Skeletal muscle satellite cell (primary cell): ENCODE data around the gene RENBP.

Source experiments
- H3K27me3 ChIP-seq: 2 replicates; pipeline ENCODE4 v1.7.0; 2013; ENCODE audit warnings: low read length; ENCODE audit not compliant: control insufficient read depth, insufficient read depth
- H3K36me3 ChIP-seq: 2 replicates; pipeline ENCODE4 v1.7.0; 2013; ENCODE audit warnings: mild to moderate bottlenecking, control low read depth, low read length; ENCODE audit not compliant: insufficient read depth
- H3K4me1 ChIP-seq: 2 replicates; pipeline ENCODE4 v1.7.0; 2013; ENCODE audit warnings: low read length; ENCODE audit not compliant: control insufficient read depth, insufficient read depth
- H3K4me2 ChIP-seq: 2 replicates; pipeline ENCODE4 v1.7.0; 2013; ENCODE audit warnings: mild to moderate bottlenecking, low read length
- H3K4me3 ChIP-seq: 2 replicates; pipeline ENCODE4 v1.7.0; 2013; ENCODE audit warnings: low read length
- H3K9ac ChIP-seq: 2 replicates; pipeline ENCODE4 v1.7.0; 2013; ENCODE audit warnings: mild to moderate bottlenecking, low read depth, low read length, moderate library complexity
- H3K9me3 ChIP-seq: replicated peaks from 2 replicates; pipeline ENCODE4 v1.7.0; 2013; ENCODE audit warnings: mild to moderate bottlenecking, control low read depth, low read length

Gene RENBP

DNA sequence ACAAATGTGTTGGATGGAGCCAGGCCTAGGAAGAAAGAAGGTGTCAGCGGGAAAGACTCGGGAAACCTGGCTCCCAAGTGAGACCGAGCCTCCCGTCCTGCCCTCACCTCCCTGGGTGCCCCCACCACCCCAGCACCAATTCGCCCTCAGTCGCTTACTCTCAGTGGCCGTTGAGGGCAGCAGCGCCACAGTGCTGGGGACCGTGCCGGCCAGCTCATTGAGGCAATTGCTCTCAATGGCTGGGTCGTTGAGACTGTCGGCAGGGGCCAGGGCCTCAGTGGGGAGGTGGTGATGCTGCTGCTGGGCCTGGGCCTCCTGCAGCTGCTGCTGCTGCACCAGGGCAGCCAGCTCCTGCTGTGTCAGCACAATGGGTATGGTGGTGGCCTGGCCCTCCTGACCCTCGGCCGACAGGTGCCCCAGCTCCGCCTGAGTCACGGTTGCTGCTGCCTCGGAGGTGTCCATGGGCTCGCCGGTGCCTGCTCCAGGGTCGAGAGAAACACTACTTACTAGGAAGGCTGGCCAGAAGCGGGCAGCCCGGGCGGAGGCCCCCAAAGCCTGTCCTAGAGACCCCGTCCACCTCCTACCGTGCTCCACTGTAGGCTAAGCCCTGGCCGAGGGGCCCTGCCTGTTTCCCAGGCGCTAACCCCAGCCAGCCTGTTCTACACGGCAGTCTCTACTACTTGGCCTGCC is 7.4 kb upstream of the RENBP start:
- Histone ChIP-seq H3K4me3 (no peak overlapping the region), H3K4me2 (no peak overlapping the region), H3K4me1 (peaks cover 3% of the 10 kb centered on the region), H3K27me3 (no peaks in the 10 kb centered on the region), H3K9me3 (no peaks in the 10 kb centered on the region), H3K36me3 (peaks cover 72% of the 10 kb centered on the region), H3K9ac (no peak overlapping the region)

DNA sequence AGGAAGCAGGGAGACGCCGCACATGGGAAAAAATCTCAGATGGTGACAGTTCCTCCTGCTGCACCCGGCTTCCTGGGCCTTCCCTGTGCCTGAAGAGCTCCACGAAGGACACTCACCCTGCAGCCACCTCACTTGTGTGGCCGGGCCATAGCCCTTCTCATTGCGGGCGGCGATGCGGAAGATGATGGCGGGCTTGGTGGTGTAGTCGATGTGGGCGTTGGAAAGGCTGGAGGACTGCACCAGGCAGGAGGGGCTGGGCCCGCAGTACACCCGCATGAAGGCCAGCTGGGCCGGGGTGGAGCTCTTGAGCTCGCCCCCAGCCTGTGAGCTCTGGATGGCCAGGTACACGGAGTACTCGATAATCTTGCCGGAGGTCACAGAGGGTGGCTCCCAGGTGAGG is 5.7 kb upstream of the RENBP start:
- Histone ChIP-seq H3K9ac (no peak overlapping the region), H3K4me3 (no peak overlapping the region), H3K27me3 (no peaks in the 10 kb centered on the region), H3K4me1 (peaks cover 3% of the 10 kb centered on the region), H3K36me3 (peaks cover 62% of the 10 kb centered on the region), H3K9me3 (no peaks in the 10 kb centered on the region), H3K4me2 (no peak overlapping the region)

DNA sequence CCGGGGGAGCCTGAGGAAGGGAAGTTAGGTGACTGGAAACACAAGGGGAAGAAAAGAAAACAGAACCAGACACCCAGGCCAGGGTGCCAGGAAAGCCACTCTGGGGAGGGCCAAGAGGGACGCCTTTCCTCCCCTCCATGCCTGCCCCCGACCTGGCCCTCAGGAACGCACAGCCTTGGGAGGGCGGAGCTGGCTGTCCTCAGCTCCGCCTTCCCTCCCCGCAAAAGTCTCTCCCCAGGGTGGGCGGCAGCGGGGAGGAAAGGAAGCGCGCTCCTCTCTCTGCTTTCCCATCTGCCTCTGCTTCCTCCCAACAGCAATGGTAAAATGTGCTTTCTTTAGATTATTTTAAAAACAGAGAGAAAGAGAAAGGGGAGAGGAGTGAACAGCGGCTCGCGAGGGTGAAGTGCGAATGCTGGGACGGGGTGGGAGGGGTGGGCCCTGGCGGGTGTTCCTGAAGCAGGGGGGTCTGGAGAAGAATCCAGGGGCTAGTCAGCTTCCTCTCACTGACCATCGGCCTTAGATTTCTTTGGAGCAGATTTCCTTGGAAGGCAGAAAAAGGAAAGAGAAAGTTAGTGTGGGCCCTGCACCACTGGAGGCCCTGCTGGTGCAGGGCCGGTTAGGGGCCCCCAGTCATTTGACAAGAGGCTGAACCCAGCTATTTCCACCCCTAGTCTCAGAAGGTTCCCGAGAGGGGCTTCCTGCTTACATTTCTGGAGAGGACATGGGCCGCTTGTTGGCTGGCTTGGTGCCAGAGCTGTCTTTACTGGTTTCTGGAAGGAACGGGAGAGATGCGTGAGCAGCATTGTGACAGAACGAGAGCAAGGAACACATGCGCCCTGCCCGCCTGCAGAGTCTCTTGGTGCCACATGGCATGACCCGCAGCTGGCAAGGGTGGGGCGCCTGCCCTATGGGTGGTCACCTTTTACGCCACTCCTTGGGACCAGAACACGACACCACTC is 4.7 kb upstream of the RENBP start:
- H3K9me3 ChIP-seq, result no peaks in the 10 kb centered on the region
- no peak overlapping the region for H3K4me2 ChIP-seq
- no peak overlapping the region for H3K4me3 ChIP-seq
- H3K36me3 ChIP-seq, result peaks cover 55% of the 10 kb centered on the region
- peaks cover 3% of the 10 kb centered on the region for H3K4me1 ChIP-seq
- H3K9ac ChIP-seq, result no peak overlapping the region
- no peaks in the 10 kb centered on the region for H3K27me3 ChIP-seq

DNA sequence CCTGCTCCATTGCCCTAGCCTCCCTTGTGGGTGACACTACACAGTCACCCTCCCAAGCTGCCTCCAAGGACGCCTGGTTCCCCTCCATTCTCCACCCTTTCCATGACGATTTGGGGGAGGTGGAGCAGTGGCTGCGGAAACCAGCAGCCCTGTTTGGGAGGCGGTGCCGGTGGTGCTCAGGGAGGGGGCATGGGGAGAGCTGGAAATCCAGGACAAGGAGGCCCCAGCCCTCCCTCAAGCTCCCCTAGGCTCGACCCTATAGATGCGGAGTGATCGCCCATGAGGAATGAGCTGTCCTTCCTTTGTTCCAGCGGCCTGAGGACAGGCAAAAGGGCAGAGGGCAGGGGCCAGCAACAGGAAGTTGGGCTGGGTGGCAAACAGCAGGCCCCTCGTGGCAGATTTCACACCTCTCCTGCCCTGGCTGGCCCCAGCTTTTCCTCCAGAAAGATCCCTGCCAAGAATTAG is 3.6 kb upstream of the RENBP start:
- H3K4me2 ChIP-seq, result no peak overlapping the region
- no peaks in the 10 kb centered on the region for H3K27me3 ChIP-seq
- H3K4me1 ChIP-seq, result no peaks in the 10 kb centered on the region
- H3K36me3 ChIP-seq, result peaks cover 50% of the 10 kb centered on the region
- no peak overlapping the region for H3K4me3 ChIP-seq
- H3K9me3 ChIP-seq, result no peaks in the 10 kb centered on the region
- H3K9ac ChIP-seq, result no peak overlapping the region

DNA sequence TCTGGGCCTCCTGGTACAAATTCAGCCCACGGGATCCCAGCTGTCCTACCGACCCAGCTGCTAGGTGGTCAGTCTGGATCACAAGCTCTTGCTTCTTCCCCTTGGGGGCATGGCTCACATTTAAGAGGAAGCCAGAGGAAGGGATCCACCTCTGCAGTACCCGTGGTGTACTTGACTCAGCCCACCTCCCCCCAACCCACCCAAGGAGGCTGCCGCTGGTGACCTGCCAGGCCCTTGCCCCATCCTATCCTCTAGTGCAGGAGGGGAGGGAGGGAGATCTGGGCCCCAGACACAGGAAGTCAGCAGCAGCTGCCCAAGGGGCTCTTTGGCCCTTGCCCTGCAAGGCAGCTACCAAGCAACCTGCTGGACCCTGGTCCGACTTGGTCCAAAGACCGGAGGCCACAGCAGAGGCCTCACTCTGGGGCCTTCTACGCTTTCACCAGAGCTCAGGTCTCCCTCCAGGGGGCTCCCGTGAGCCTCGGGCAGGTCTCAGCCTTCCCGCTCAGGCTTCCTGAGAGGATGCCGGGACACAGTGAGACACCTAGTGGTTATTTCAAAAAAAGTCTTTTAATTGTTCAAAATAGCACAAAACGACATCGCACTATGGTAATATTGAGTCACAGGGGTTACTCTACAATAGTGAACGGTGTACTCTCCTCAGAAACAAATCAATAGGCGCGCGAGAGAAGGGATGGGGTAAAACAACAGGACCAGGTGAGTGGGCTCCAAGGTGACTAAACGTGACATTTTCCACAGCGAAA is 2.7 kb upstream of the RENBP start:
- no peak overlapping the region for H3K9ac ChIP-seq
- no peaks in the 10 kb centered on the region for H3K27me3 ChIP-seq
- no peaks in the 10 kb centered on the region for H3K4me1 ChIP-seq
- no peak overlapping the region for H3K4me3 ChIP-seq
- no peak overlapping the region for H3K4me2 ChIP-seq
- H3K9me3 ChIP-seq, result no peaks in the 10 kb centered on the region
- H3K36me3 ChIP-seq, result peaks cover 41% of the 10 kb centered on the region

DNA sequence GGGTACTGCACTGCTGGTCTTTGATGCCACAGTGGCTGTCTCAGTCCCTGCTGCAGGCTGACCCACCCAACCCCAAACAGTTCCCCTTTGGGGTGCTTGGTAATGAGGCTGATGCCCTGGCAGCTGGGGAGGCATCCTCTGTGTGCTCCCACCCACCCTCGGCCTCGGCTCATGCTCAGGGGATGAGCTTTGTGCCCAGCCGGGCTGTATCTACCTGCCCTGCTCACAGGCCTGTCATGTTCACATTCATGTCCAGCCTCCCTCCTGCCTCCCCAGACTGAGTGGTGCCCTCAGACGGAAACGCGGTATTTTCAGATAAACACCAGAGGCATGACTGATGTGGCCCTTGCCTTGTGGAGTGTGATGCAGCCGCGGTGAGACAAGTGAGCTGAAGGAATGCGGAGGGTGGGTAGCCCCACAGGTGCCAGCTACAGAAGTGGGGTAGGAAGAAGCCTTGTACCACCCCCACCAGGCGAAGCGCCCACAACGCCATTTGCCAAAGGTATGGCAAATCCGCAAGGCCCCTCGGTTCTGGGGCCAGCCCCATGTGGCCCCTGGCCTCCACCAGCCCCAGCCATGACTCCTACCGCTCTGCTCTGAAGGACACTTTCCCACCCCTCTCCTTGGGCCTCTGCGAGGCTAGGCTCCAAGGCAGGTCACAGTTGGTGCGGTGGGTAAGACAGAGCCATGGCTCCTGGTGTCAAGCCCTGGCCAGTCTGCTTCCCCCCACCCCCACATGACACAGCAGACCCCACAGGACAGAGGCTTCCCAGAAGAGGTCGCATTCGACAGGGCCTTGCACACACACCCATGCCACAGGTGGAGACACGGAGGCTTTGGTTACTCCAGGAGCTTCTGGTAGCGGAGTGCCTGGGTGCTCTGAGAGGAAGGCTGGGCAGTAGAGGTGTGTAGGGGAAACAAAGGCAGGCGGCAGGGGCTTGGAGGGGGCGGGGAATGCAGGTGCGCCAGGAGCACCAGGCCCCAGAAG is 1.8 kb upstream of the RENBP start:
- H3K9me3 ChIP-seq, result no peaks in the 10 kb centered on the region
- peaks cover 32% of the 10 kb centered on the region for H3K36me3 ChIP-seq
- no peak overlapping the region for H3K4me2 ChIP-seq
- no peaks in the 10 kb centered on the region for H3K4me1 ChIP-seq
- H3K4me3 ChIP-seq, result no peak overlapping the region
- no peak overlapping the region for H3K9ac ChIP-seq
- no peaks in the 10 kb centered on the region for H3K27me3 ChIP-seq

DNA sequence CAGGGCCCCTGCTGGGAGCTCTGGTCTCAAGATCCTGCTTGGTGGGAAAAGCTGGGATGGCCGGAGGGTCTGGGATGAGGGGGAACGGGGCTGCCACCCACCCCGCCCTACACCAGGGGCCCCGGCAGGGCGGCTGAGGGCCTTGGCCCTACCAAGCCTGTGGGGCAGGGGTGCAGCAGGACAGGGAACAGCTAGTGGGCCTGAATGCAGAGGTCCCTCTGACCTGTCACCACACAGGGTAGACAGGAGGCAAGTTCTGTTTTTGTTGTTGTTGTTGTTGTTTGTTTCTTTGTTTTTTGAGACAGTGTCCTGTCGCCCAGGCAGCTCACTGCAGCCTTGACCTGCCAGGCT is 332 bp upstream of the RENBP start:
- H3K4me3 ChIP-seq, result no peak overlapping the region
- H3K36me3 ChIP-seq, result peaks cover 17% of the 10 kb centered on the region
- no peaks in the 10 kb centered on the region for H3K4me1 ChIP-seq
- H3K9ac ChIP-seq, result no peak overlapping the region
- no peaks in the 10 kb centered on the region for H3K27me3 ChIP-seq
- H3K4me2 ChIP-seq, result no peak overlapping the region
- no peaks in the 10 kb centered on the region for H3K9me3 ChIP-seq

DNA sequence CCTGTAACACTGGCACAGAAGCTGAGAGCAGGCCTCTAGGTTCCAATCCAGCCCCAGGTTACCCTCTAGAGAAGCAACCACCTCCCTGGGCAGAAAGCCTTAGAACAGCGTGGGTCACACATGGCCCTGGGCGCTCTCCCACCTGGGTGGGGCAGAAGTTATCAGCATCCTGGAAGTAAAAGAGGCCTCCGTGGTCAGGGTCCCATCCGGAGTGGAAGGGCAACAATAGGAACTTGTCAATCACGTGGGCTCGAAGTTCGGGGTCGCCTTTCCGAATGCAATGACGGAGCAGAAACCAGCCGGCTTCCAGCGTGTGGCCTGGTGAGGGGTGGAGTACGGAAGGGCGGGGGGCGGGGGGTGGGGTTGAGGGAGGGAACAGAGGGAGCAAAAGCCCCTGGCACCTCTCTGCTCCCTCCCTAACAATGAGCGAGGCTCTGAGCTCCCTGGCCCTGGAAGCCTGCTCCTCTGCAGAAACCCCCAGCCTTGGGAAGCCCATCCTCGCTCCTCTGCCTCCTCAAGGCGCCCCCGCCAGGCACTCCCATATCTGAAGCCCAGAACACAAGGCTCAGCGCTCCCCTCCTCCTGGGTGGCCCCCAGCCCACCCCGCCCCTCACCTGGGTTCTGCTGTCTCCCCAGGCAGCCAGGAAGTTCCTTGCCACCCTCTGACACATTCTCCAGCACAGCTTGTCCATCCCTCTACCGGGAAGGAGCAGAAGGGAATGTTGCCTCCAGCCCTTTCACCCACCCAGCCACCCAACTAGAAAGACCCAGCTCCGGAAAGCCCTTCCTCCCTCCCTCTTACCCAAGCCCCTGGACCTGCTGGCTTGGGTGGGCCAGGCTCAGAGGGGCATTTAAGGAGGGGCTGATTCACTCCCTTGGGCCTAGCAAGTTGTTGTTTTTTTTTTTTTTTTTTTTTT is 2.8 kb downstream of the RENBP start:
- no peaks in the 10 kb centered on the region for H3K9me3 ChIP-seq
- H3K4me1 ChIP-seq, result no peaks in the 10 kb centered on the region
- H3K36me3 ChIP-seq, result peaks cover 4% of the 10 kb centered on the region
- H3K4me2 ChIP-seq, result no peak overlapping the region
- H3K9ac ChIP-seq, result no peak overlapping the region
- H3K27me3 ChIP-seq, result no peaks in the 10 kb centered on the region
- H3K4me3 ChIP-seq, result no peak overlapping the region

DNA sequence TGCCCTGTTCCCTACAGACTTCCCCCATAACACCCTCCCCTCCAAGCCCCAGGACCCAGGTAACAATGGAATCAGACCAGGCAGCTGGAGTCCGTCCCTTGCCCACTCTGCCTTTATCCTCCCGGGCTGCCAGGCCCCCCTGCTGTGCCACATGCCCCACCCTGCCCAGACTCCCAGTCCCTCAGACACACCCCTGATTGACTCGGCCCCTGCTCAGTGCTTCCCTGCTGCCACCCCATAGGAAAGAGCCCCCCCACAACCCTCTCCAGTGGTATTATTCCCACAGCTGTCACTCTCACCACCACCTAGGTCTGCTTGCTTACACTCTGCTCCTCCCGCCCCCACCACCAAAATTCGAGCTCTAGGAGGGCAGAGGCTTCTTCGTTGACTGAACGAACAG is 4.9 kb downstream of the RENBP start:
- Histone ChIP-seq H3K27me3 (no peaks in the 10 kb centered on the region), H3K4me2 (no peak overlapping the region), H3K9me3 (no peaks in the 10 kb centered on the region), H3K4me3 (no peak overlapping the region), H3K4me1 (peaks cover 5% of the 10 kb centered on the region), H3K36me3 (no peaks in the 10 kb centered on the region), H3K9ac (no peak overlapping the region)

DNA sequence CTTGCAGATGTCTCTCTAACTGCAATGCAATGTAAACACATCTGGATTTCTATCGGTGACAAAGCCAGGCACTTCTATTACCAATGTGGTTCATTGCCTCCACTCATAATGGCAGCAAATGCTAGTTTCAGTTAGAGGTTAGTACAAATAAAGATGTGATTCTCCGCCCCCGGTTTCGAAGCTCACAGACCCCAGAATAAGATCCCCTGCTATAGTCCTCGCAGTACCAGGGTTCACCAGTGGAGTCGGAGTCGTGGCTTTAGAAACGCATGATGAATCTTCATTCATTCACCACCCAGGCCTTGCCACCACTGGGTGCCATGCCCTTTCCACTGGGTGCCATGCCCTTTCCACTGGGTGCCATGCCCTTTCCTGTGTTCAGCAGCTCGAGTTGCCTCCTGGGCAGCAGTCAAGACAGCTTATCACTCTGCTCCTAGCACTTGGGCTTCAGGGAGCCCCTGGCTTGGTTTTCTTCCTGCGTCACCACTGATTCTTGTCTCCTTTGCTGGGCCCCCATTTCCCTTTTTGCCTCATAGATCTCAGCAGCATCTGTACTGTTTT is 6.1 kb downstream of the RENBP start:
- Histone ChIP-seq H3K9me3 (no peaks in the 10 kb centered on the region), H3K36me3 (no peaks in the 10 kb centered on the region), H3K4me2 (no peak overlapping the region), H3K9ac (no peak overlapping the region), H3K27me3 (no peaks in the 10 kb centered on the region), H3K4me3 (no peak overlapping the region), H3K4me1 (peaks cover 14% of the 10 kb centered on the region)
